AG09309 (cell line): ENCODE data around the gene GSAP.

Experiments used
- DNase-seq: peaks from one replicate; pipeline ENCODE4 v3.0.0-alpha.2; 2010; ENCODE audit warnings: low read depth
- H3K4me3 ChIP-seq: 2 replicates; pipeline ENCODE4 v1.5.1; 2011; ENCODE audit warnings: mild to moderate bottlenecking, low read depth, low read length, moderate library complexity; ENCODE audit not compliant: control insufficient read depth
- TF ChIP-seq, protein P1 (sequence below): IDR thresholded peaks from 2 replicates; pipeline ENCODE4 v1.5.1; 2011; ENCODE audit warnings: mild to moderate bottlenecking, low read depth, low read length, inconsistent platforms; ENCODE audit not compliant: insufficient read depth, control insufficient read depth; ENCODE audit errors: missing control alignments

GSAP gene

DNA sequence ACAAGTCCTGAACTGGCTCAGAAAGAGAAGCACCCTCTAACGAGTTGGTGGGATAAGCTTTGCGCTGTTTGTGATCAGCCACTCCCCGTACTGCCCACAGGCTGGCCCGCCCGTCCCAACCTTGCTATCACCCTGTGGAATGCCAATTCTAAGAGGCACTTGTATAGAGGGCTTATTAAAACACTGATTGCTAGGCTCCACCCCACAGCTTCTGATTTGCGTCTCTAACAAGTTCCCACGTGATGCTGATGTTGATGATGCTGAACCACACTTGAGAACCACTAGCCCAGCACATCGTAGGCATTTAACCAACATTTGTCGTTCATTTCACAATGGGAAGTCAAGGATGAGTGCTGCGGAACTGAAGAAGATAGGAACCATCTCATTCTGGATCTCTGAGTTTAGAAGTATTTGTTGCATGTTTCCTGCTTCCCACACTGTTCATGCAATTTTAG lies 12.7 kb upstream of the GSAP start:
- no peak overlapping the region for H3K4me3 ChIP-seq
- DNase-seq = no peak
- TF ChIP-seq, protein P1, sequence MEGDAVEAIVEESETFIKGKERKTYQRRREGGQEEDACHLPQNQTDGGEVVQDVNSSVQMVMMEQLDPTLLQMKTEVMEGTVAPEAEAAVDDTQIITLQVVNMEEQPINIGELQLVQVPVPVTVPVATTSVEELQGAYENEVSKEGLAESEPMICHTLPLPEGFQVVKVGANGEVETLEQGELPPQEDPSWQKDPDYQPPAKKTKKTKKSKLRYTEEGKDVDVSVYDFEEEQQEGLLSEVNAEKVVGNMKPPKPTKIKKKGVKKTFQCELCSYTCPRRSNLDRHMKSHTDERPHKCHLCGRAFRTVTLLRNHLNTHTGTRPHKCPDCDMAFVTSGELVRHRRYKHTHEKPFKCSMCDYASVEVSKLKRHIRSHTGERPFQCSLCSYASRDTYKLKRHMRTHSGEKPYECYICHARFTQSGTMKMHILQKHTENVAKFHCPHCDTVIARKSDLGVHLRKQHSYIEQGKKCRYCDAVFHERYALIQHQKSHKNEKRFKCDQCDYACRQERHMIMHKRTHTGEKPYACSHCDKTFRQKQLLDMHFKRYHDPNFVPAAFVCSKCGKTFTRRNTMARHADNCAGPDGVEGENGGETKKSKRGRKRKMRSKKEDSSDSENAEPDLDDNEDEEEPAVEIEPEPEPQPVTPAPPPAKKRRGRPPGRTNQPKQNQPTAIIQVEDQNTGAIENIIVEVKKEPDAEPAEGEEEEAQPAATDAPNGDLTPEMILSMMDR = no peak

- no peak for DNase-seq
- TF ChIP-seq, protein P1 = no peak
- no peak overlapping the region for H3K4me3 ChIP-seq
These were observed 12.0 kb upstream of the GSAP start for GRCh38 chr7:77427996-77428603.

DNA sequence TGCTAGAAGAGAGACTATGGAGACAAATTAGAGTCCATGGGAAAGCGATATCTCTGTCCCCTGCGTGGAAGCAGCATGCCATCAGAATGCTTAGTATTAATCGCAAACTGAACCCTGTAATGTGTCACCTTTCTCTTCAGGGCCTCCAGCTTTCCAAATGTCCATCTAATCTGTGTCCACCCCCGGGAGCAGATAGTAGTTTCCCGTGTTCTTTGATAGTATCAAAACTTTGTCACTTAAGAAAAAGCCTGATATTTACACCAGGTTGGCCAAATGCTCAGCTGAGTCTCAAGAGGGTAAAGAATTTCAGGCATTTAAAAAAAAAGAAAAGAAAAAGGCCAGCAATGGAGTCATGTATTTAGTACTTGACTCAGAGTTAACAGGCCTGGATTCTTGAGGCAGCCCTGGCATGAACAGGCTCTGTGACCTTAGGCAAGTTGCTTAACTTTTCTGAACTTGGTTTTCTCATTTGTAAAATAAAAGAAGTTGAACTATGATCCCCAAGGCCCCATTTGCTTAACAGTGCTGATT lies 10.4 kb upstream of the GSAP start:
- H3K4me3 ChIP-seq = no peak overlapping the region
- TF ChIP-seq, protein P1 = no peak
- no peak for DNase-seq

GRCh38 chr7:77426052-77426404 lies 9.9 kb upstream of the GSAP start:
- DNase-seq = no peak

GRCh38 chr7:77425101-77426051 lies 9.2 kb upstream of the GSAP start:
- TF ChIP-seq, protein P1 = no peak
- H3K4me3 ChIP-seq = no peak overlapping the region; the same call in 1 of the 2 replicates
- DNase-seq = no peak

More at GRCh38 chr7:77426052-77426404, 9.9 kb upstream of the GSAP start:
- H3K4me3 ChIP-seq = no peak overlapping the region; the same call in 1 of the 2 replicates
- TF ChIP-seq, protein P1 = no peak

- no peak for DNase-seq
- H3K4me3 ChIP-seq = no peak overlapping the region
- TF ChIP-seq, protein P1 = no peak
These were observed 6.4 kb upstream of the GSAP start for GRCh38 chr7:77422500-77422899.
